Smooth muscle cell (in vitro differentiated cells): ENCODE data around the gene OR2T29. TPM values are rescaled to one million over a fixed set of nuclear protein-coding genes. Genes with fewer than 3 reads are reported as not detected.
"Not testable (repeated sequence)": the region's sequence is repeated elsewhere in the genome, so short reads cannot be mapped to it uniquely, and the experiment has no call there.

Source experiments
- DNase-seq: peaks from one replicate; lab custom pipeline; 2025; ENCODE audit not compliant: unreplicated experiment; lab: John Stamatoyannopoulos, UW
- H2AFZ ChIP-seq: fragments of 200-600 bp; sonication (generic); 2 replicates; pipeline ENCODE4 v1.6.0; 2016; ENCODE audit warnings: antibody characterized with exemption, low read depth, mild to moderate bottlenecking
- H3F3A ChIP-seq: fragments of 200-600 bp; sonication (generic); 2 replicates; pipeline ENCODE4 v1.6.0; 2017; ENCODE audit warnings: antibody characterized with exemption, low read depth
- H3K27ac ChIP-seq: fragments of 200-600 bp; sonication (generic); 2 replicates; pipeline ENCODE4 v1.5.1; 2016; ENCODE audit warnings: low read depth, mild to moderate bottlenecking
- H3K27me3 ChIP-seq: fragments of 200-600 bp; sonication (generic); 2 replicates; pipeline ENCODE4 v1.6.1; 2016; ENCODE audit warnings: low read depth, mild to moderate bottlenecking
- H3K36me3 ChIP-seq: fragments of 200-600 bp; sonication (generic); 2 replicates; pipeline ENCODE4 v1.5.1; 2016; ENCODE audit warnings: low read depth
- H3K4me1 ChIP-seq: fragments of 200-600 bp; sonication (generic); 2 replicates; pipeline ENCODE4 v1.5.1; 2016; ENCODE audit warnings: low read depth
- H3K4me2 ChIP-seq: fragments of 200-600 bp; sonication (generic); 2 replicates; pipeline ENCODE4 v1.6.0; 2016; ENCODE audit warnings: mild to moderate bottlenecking
- H3K4me3 ChIP-seq: fragments of 200-600 bp; sonication (generic); 2 replicates; pipeline ENCODE4 v1.5.1; 2016; ENCODE audit warnings: mild to moderate bottlenecking
- H3K79me2 ChIP-seq: fragments of 200-600 bp; sonication (generic); 2 replicates; pipeline ENCODE4 v1.6.0; 2016; ENCODE audit warnings: low read depth, mild to moderate bottlenecking
- H3K9ac ChIP-seq: fragments of 200-600 bp; sonication (generic); 2 replicates; pipeline ENCODE4 v1.6.0; 2016; ENCODE audit warnings: low read depth
- H3K9me3 ChIP-seq: fragments of 200-600 bp; sonication (generic); replicated peaks from 2 replicates; pipeline ENCODE4 v1.5.1; 2016; ENCODE audit warnings: low read depth
- H4K20me1 ChIP-seq: fragments of 200-600 bp; sonication (generic); 2 replicates; pipeline ENCODE4 v1.6.0; 2016; ENCODE audit warnings: low read depth
- CTCF ChIP-seq: fragments of 200-600 bp; sonication (generic); IDR thresholded peaks from 2 replicates; pipeline ENCODE4 v1.5.1; 2017; ENCODE audit warnings: borderline replicate concordance, mild to moderate bottlenecking, antibody characterized with exemption; ENCODE audit not compliant: insufficient read depth, poor library complexity, severe bottlenecking
- WGBS: methylation state at CpG from one replicate; pipeline ENCODE4 v1.1.7; 2016; ENCODE audit warnings: low lambda C conversion rate; 5-methylcytosine and 5-hydroxymethylcytosine counted together
- polyA plus RNA-seq: library from polyadenylated mRNA; unstranded; fragments of >200 nt; fragmentation: Nextera tagmentation; extraction: Ambion mirVana; gene quantifications from 2 replicates; pipeline ENCODE4 v1.2.1, GENCODE V29; 2016
- small RNA-seq: library from RNA; depleted of rRNA; stranded (forward); fragments of <200 nt; gene quantifications from one replicate; pipeline ENCODE3, GENCODE V24; 2014
- total RNA-seq: library from RNA; depleted of rRNA; stranded (reverse); fragments of >200 nt; gene quantifications from 2 replicates; pipeline ENCODE4 v1.2.3, GENCODE V29; 2014

The OR2T29 gene
- total and polyA plus RNA-seq, 2 experiments from 2014 or later = not detected

- Histone ChIP-seq H3K27me3 (no peaks in the 10 kb centered on the region), H3K9me3 (peaks cover 15% of the 10 kb centered on the region), H3K27ac (no peak overlapping the region), H4K20me1 (no peaks in the 10 kb centered on the region), H3K4me3 (no peak overlapping the region), H3K4me2 (no peak overlapping the region), H3K36me3 (no peaks in the 10 kb centered on the region), H3K79me2 (no peaks in the 10 kb centered on the region), H2AFZ (no peak overlapping the region), H3K4me1 (no peaks in the 10 kb centered on the region), H3F3A (no peaks in the 10 kb centered on the region), H3K9ac (no peak overlapping the region)
- 84% methylated on average over 12 of the region's 12 CpGs for WGBS
- no peak for TF ChIP-seq CTCF
- DNase-seq = no peak
Measured at GRCh38 chr1:248521856-248522255, 40.7 kb downstream of the OR2T29 start.

GRCh38 chr1:248510217-248510616, 52.4 kb downstream of the OR2T29 start:
- not testable (repeated sequence) for H3K4me3 ChIP-seq, H3K79me2 ChIP-seq, DNase-seq, H3K4me1 ChIP-seq, H3K9ac ChIP-seq, H3K9me3 ChIP-seq, H3F3A ChIP-seq, H2AFZ ChIP-seq, H3K4me2 ChIP-seq, H3K27ac ChIP-seq, H3K27me3 ChIP-seq, H3K36me3 ChIP-seq, H4K20me1 ChIP-seq

- not testable (repeated sequence) for H3K4me1 ChIP-seq, H3K27ac ChIP-seq, H3K4me2 ChIP-seq, H3K27me3 ChIP-seq, H2AFZ ChIP-seq, H3K79me2 ChIP-seq, DNase-seq, H3F3A ChIP-seq, H3K9me3 ChIP-seq, H3K36me3 ChIP-seq, H3K4me3 ChIP-seq, H3K9ac ChIP-seq, H4K20me1 ChIP-seq
- WGBS = no CpG with 5 or more reads among the region's 2 CpGs
Measured at GRCh38 chr1:248507773-248508172, 54.8 kb downstream of the OR2T29 start, which contains the start of gene OR2G6. TSS of gene OR2G6 (plus strand) at chr1:248508073. CDS start at chr1:248521647, 13,574 bp downstream.

Small RNA genes lying within 50 kb of the gene (small RNA-seq; reads per million reads assigned to genes)
- gene RF00019 = not detected

Other genes with a start within 250 kb of the OR2T29 start
- gene OR2M7, start 238.2 kb downstream of the OR2T29 start, total RNA-seq = not detected in 2 replicates
- not detected in 2 replicates for gene OR2M7, start 238.2 kb downstream of the OR2T29 start, polyA plus RNA-seq
- gene OR14C36, start 214.0 kb downstream of the OR2T29 start, total RNA-seq = not detected in 2 replicates
- not detected in 2 replicates for gene OR14C36, start 214.0 kb downstream of the OR2T29 start, polyA plus RNA-seq
- gene OR2T4, start 201.1 kb downstream of the OR2T29 start, total RNA-seq = not detected in 2 replicates
- gene OR2T4, start 201.1 kb downstream of the OR2T29 start, polyA plus RNA-seq = not detected in 2 replicates
- gene OR2T6, start 187.0 kb downstream of the OR2T29 start, total RNA-seq = not detected in 2 replicates
- not detected in 2 replicates for gene OR2T6, start 187.0 kb downstream of the OR2T29 start, polyA plus RNA-seq
- not detected in 2 replicates for gene OR2T1, start 159.7 kb downstream of the OR2T29 start, total RNA-seq
- gene OR2T1, start 159.7 kb downstream of the OR2T29 start, polyA plus RNA-seq = not detected in 2 replicates
- not detected in 2 replicates for gene OR2T2, start 117.1 kb downstream of the OR2T29 start, total RNA-seq
- not detected in 2 replicates for gene OR2T2, start 117.1 kb downstream of the OR2T29 start, polyA plus RNA-seq
- gene OR2T3, start 89.4 kb downstream of the OR2T29 start, total RNA-seq = not detected in 2 replicates
- not detected in 2 replicates for gene OR2T3, start 89.4 kb downstream of the OR2T29 start, polyA plus RNA-seq
- gene OR2T5, start 74.2 kb downstream of the OR2T29 start, total RNA-seq = 0.04 TPM in 1 of 2 replicates, not detected in the other
- not detected in 2 replicates for gene OR2T5, start 74.2 kb downstream of the OR2T29 start, polyA plus RNA-seq
- gene OR2G6, start 54.7 kb downstream of the OR2T29 start, total RNA-seq = not detected in 2 replicates
- not detected in 2 replicates for gene OR2G6, start 54.7 kb downstream of the OR2T29 start, polyA plus RNA-seq
- not detected in 2 replicates for gene OR2T34, start 12.0 kb upstream of the OR2T29 start, total RNA-seq
- not detected in 2 replicates for gene OR2T34, start 12.0 kb upstream of the OR2T29 start, polyA plus RNA-seq
- not detected in 2 replicates for gene OR2T10, start 34.9 kb upstream of the OR2T29 start, total RNA-seq
- not detected in 2 replicates for gene OR2T10, start 34.9 kb upstream of the OR2T29 start, polyA plus RNA-seq
- gene OR2T11, start 72.3 kb upstream of the OR2T29 start, total RNA-seq = not detected in 2 replicates
- gene OR2T11, start 72.3 kb upstream of the OR2T29 start, polyA plus RNA-seq = not detected in 2 replicates
- gene OR2T35, start 82.5 kb upstream of the OR2T29 start, total RNA-seq = not detected in 2 replicates
- gene OR2T35, start 82.5 kb upstream of the OR2T29 start, polyA plus RNA-seq = not detected in 2 replicates
- gene OR2T27, start 92.8 kb upstream of the OR2T29 start, total RNA-seq = not detected in 2 replicates
- gene OR2T27, start 92.8 kb upstream of the OR2T29 start, polyA plus RNA-seq = not detected in 2 replicates
- gene OR14I1, start 140.0 kb upstream of the OR2T29 start, total RNA-seq = not detected in 2 replicates
- gene OR14I1, start 140.0 kb upstream of the OR2T29 start, polyA plus RNA-seq = not detected in 2 replicates
- gene LYPD8, start 193.0 kb upstream of the OR2T29 start, total RNA-seq = not detected in 2 replicates
- not detected in 2 replicates for gene LYPD8, start 193.0 kb upstream of the OR2T29 start, polyA plus RNA-seq